Stimulated activated CD8-positive, alpha-beta memory T cell treated with anti-CD3 and anti-CD28 coated beads, Interleukin-15, amount 100 ng/mL, for 24 hours (primary cell): ENCODE measurements around the gene FAM199X.
"Not testable (repeated sequence)": the region's sequence is repeated elsewhere in the genome, so short reads cannot be mapped to it uniquely, and the experiment has no call there.

Experiments
- DNase-seq: peaks from one replicate; pipeline ENCODE4 v3.0.0-alpha.2; 2020; ENCODE audit warnings: low read depth

FAM199X gene

GRCh38 chrX:104189837-104190236, 23.6 kb downstream of the FAM199X start:
- DNase-seq, result no peak

GRCh38 chrX:104193485-104193884, 27.2 kb downstream of the FAM199X start:
- no peak for DNase-seq

GRCh38 chrX:104195013-104195412, 28.8 kb downstream of the FAM199X start:
- DNase-seq, result no peak

- no peak for DNase-seq
Measured at GRCh38 chrX:104195489-104196084, 29.3 kb downstream of the FAM199X start.

GRCh38 chrX:104205548-104205947, 39.3 kb downstream of the FAM199X start:
- DNase-seq, result no peak

- no peak for DNase-seq
Measured at GRCh38 chrX:104211187-104211586, 44.9 kb downstream of the FAM199X start.

- DNase-seq, result not testable (repeated sequence)
Measured at GRCh38 chrX:104230060-104230459, 63.8 kb downstream of the FAM199X start.
